ENCODE data around the gene C7orf25.

- TF ChIP-seq CTCF (IDR thresholded peaks at IDR 0.05): no peak
- TF ChIP-seq POLR2A (IDR thresholded peaks at IDR 0.05): no peak
Measured at GRCh38 chr7:42950417-42950816, 38.5 kb upstream of the C7orf25 start.
